GM18511 (cell line): Measurements from ENCODE around the gene RPL36AL.
A peak's percentile ranks its signal among the peaks of the same experiment; 100 is the strongest.
"Not testable (repeated sequence)": the region's sequence is repeated elsewhere in the genome, so short reads cannot be mapped to it uniquely, and the experiment has no call there.

Experiments used
- ATAC-seq: cut with Tn5 transposase; IDR thresholded peaks from one replicate; pipeline ENCODE4 v1.9.1; 2021; ENCODE audit warnings: mild to moderate bottlenecking, moderate library complexity; ENCODE audit not compliant: unreplicated experiment

The RPL36AL gene

DNA sequence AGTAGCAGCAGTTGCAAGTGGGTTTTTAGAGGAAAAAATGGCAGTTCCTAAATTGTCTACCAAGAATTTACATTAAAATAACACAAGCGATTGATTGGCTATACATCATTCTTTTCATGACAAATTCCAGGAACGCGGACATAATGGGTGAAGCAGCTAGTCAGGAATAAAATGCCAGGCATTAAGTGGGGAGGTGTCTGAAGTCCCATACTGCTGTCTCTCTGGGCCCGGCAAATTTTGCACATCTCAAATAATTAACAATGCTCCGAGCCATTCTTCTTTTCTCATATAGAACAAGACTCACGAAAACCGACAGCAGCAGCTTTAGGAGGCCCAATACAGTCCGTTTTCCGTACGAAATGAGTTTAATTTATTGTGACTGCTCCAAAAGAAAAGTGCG is 696 bp downstream of the RPL36AL start:
- ATAC-seq = no peak

DNA sequence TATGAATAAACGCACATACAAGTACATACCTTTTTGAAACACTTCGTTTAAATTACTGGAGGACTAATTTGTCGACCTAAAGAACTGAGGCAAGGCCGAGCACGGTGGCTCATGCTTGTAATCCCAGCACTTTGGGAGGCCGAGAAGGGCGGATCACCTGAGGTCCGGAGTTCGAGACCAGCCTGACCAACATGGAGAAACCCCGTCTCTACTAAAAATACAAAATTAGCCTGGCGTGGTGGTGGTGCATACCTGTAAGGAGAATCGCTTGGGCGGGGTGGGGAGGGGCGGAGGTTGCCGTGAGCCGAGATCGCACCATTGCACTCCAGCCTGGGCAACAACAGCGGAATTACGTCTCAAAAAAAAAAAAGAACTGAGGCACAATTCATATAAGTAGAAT is 1.2 kb downstream of the RPL36AL start:
- ATAC-seq = not testable (repeated sequence)

DNA sequence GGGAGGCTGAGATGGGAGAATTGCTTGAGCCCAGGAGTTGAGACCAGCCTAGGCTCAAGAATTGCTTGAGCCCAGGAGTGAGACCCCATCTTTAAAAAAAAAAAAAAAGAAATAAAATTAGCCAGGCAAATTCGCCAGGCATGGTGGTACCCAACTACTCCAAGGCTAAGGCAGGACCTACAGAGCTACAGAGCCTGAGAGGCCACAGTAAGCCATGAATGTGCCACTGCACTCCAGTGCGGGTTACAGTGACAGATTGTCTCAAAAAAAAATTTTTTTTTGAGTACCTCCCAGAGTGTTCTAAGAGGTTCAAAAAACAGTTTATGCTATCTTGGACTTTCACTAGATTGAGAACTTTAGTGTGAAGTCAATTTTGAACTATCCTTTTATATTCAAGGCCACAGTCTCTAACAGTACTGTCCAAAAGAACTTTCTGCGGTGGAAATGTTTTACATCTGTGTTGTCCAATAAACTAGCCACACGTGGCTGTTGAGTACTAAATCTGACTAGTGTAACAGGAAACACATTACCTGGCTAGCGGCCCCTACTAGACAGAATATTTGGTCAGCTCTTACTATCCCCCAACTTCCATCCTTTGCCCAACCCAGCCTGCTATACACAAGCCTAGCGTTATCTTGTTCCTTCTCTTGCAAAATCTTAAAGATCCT is 2.4 kb downstream of the RPL36AL start:
- ATAC-seq = no peak

DNA sequence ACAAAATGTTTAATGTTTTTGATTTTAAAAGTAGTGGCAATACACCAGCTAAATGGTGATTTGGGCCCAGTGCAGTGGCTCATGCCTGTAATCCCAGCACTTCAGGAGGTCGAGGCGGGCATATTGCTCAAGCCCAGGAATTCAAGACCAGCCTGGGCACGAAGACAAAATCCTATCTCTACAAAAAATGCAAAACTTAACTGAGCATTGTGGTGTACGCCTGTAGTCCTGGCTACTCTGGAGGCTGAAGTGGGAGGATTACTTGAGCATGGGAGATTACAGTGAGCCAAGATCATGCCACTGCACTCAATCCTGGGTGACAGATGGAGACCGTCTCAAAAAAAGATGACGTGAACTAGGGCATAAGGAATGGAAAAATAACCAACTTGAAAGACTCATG is 4.7 kb downstream of the RPL36AL start:
- ATAC-seq = no peak

DNA sequence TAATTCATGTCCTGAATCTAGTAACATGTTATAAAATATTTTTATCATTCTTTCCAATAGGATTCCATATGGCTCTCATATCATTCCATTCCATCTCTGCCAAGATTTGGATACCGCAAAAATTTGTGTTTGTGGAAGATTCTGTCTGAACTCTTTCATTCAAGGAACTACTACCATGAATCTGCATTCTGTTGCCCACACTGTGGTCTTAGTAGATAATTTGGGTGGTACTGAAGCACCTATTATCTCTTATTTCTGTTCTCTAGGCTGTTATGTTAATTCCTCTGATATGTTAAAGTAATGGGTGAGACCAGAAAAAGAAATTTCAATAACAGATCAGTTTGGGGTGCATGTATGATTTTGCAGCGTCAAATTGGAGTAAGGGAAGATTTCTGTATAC is 6.2 kb downstream of the RPL36AL start:
- ATAC-seq = no peak

DNA sequence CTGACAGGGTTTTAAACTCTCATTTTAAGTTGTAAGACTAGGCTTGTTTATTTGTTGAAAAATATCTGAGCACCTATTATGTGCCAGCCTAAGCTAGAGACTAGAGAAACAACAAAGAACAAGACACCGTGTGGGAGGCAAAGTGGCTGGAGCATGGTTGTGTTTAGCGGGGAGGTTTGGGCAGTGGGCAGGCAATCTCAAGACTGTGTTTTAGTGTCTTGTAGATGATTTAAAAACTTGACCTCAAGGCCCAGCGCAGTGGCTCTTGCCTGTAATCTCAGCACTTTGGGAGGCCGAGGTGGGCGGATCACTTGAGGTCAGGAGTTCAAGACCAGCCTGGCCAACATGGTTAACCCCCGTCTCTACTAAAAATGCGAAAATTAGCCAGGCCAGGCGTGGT is 7.8 kb downstream of the RPL36AL start:
- no peak for ATAC-seq

DNA sequence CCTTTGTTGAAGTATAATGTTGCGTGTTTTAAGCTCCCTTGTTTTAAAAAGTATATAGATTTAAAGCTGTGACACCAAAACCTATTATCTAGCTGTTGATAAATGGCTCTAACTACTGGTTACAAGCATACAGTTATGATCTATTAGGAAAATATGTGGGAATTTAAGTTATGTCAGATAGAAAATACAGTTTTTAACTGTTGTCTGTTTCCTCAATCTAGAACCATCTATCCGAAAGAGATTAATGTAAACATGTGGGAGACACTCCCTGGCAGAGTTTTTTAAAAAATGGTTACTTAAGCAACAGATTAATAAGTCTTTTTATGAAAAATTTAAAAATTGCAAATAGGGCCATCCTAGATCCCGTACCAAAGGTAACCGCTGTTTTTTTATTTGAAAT is 8.2 kb downstream of the RPL36AL start:
- no peak for ATAC-seq

DNA sequence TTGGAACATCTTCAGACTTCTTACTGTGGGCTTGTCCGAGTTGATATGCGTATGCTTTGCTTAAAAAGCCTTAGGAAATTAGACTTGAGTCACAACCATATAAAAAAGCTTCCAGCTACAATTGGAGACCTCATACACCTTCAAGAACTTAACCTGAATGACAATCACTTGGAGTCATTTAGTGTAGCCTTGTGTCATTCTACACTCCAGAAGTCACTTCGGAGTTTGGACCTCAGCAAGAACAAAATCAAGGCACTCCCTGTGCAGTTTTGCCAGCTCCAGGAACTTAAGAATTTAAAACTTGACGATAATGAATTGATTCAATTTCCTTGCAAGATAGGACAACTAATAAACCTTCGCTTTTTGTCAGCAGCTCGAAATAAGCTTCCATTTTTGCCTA is 12.8 kb downstream of the RPL36AL start:
- no peak for ATAC-seq

DNA sequence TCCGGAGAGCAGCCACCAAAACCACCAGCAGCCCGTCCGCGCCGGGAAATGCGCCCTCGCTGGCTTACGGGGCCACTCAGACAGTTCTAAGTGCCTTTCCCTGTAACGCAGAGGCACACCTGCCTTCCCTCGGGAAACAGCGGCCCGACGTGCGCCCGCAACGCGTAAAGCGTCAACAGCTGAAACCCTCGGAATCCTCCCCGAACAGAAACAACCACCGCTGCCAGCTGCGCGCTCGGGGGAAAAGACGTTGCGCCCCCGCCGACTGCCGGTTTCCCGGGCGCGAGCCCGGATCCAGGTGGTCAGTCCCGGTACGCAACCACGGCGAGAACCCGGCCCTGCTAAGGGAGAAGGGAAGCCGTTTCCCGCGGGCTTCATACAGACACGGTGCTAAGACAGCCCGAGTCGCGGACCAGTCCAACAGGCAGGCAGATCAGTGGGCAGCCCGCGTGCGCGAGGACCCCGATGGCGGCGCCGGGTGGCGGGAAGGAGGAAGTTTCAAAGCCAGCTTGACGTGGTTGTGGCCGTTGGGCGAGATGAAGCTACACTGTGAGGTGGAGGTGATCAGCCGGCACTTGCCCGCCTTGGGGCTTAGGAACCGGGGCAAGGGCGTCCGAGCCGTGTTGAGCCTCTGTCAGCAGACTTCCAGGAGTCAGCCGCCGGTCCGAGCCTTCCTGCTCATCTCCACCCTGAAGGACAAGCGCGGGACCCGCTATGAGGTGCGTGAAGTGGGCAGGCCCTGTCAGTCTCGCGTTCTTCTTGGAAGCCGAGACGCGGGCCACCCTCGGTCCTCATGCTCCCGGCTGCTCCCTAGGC is 21.7 kb downstream of the RPL36AL start, which contains the start of gene LRR1:
Gene LRR1, plus strand, starts transcription at position 456 of the 816 bp plus-strand sequence. Its CDS starts 81 bp downstream, at position 537.
- ATAC-seq = peak; percentile 52

DNA sequence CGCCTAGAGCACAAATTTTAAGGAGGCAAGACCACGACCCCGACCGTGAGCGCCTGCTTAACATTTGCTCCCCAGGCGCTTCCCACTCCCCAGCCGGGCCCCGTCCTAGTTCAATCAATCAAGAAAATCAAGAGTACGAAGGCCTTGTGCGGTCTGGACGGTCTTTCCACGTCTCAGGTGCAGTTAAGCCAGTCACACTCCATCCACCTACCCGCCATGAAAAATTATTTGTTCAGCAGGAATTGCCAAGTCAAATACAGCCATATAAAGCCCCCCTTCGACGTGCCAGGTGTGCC is 22.3 kb downstream of the RPL36AL start:
- ATAC-seq = peak; percentile 2

DNA sequence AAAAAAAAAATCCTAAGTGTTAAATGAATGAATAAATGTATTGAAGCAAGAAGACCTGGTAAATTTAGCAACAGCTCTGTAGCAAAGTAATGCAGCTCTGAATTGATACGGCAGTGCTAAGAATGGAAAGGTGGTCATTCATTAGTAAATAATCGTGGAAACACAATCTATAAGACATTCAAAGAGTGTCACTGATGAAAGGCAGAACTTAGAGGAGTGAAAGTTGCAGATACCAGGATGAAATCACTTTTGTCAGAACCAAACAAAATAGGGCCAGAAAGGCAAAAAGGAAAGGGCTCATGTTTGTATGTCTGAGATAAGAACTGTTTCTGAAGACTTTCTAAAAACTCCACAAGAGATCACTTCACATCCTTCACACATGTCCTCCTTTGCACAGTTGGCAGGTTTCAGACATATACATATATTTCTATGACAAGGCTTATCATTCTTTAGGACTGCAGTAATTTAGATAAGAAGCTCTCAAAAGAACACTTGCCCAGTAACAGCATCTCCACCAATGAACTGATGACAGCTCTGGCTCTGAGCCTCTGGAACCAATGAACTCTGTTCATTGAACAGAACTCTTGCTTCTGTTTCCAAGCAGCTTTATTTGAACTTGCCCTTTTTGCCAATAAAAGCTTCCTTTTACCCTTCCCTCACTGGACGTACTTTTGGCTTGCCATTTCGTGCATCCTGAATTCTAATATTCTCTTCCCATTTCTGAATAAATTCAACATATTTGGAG is 25.9 kb downstream of the RPL36AL start:
- peak; percentile 33 for ATAC-seq

DNA sequence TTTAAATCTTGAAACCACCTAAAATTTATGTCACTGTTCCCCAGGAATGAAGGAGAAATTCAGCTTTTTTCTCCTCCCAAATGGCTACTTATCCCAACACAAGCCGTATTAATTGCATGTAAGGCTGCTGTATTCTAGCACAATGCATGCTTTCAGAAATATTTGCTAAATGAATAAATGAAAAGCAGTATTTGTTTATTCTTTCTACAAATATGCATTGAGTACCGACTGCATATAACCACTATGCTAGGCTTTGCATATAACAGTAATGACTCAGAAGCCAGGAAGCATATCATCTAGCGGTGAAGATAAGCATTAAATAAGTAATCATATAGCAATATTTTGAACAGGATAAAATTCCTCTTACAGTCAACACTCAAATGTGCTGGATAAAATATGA is 27.4 kb downstream of the RPL36AL start:
- ATAC-seq = no peak

DNA sequence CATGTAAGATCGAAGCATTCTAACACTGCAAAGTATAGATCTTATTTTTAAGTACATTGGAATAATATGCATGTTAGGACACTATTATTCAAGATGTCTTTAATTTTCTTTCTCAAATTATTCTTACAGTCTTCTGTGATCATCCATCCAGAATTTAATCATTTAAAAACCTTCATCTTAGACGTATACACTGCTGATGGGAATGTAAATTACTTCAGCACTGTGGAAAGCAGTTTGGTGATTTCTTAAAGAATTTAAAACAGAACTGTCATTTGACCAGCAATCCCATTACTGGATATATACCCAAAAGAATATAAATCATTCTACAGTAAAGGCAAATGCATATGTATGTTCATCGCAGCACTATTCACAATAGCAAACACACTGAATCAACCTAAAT is 31.0 kb downstream of the RPL36AL start:
- no peak for ATAC-seq

DNA sequence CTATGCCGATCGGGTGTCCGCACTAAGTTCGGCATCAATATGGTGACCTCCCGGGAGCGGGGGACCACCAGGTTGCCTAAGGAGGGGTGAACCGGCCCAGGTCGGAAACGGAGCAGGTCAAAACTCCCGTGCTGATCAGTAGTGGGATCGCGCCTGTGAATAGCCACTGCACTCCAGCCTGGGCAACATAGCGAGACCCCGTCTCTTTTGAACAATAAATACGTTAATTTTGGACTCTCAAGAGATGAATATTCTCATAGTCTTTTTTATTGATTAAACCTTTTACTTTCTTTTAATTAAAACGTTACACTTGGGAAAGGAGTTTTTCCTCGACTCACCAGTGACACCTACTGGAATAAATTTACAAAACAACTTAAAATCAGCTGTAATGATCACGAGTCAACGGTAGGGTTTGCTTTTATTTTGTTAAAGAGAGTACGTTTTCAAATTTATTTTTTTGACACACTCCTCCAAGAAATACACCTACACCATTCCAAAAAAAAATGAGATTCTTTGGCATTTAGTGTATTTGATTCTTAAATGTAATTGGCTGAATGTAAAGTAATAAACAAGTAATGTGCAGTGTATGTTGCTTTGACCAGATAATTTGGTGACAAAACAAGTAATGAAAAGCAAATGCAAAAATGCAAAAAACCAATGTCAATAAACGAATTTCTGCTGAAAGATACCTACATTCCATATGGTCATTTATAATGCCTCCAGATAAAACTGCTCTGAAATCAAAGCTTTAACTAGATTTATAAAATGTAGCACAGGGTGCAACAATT is 33.6 kb downstream of the RPL36AL start:
- peak; percentile 31 for ATAC-seq

DNA sequence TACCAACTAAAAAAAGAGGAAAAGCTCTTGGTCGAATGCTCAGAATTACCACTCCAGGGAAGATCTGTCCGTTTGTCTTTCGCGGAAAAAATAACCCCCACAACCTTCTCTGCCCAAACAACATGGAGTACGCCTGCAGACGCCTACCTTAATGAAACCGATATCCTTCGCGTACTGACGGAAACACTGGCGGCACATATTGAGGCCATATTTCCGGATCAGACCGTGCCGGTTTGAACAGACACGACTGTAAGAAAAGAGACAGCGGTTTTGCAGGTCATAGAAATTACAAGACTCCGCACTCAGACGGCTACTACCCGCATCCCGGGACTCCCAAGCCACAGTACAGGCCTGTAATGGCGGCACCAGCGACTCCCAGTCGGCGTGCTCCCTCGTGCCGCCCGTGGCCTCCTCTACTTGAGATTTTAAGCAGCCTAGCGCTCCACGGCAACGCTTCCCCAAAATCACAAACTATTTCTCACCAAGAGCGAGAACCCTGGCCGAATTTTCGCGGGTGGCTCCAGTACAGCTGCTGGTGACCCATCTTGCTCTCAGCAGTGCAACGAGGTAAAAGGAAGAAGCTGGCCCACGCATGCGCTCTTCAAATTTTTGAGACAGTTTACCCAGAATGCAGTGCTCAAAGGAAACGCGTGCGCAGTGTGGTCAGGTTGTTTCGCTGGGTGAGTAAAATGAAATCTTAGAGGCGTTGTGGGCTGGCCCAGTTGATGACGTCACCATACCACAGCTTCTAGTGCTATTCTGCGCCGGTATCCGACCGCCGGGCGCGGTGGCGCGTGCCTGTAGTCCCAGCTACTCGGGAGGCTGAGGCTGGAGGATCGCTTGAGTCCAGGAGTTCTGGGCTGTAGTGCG is 34.4 kb downstream of the RPL36AL start, which contains the start of gene RPS29:
Gene RPS29, minus strand, starts transcription at position 578 of the 870 bp plus-strand sequence. Its CDS starts 34 bp downstream, at position 544.
- peak; percentile 86 for ATAC-seq

DNA sequence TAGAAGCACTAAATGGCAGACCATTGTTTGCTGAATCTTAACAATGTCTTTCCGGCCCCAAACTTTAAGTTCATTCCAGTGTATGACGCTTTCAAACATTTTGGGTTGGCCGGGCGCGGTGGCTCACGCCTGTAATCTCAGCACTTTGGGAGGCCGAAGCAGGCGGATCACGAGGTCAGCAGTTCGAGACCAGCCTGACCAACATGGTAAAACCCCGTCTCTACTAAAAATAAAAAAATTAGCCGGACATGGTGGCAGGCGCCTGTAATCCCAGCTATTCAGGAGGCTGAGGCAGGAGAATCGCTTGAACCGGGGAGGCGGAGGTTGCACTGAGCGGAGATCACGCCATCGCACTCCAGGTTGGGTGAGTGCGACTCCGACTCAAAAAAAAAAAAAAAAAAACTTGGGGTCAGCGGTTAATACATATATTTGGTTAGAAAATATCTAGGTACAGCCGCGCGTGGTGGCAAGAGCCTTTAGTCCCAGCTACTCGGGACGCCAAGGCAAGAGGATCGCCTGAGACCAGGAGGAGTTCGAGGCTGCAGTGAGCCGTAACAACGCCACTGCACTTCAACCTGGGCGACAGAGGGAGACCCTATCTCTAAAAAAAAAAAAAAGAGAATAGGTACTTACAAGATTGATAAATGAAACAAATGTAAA is 35.3 kb downstream of the RPL36AL start:
- not testable (repeated sequence) for ATAC-seq

DNA sequence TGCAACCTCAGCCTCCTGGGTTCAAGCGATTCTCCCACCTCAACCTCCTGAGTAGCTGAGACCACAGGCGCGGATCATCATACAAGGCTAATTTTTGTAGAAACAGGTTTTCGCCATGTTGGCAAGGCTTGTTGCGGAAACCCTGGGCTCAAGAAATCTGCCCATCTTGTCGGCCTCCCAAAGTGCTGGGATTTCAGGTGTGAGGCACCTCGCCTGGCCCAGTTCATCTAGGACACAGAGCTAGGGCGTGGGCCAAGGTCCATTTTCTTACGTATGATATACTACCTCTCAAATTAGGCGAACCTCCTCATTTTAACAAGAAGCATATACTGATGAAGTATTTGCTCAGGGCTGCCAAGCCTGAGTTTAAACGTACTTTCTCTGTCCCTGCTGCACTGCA is 36.4 kb downstream of the RPL36AL start:
- no peak for ATAC-seq

DNA sequence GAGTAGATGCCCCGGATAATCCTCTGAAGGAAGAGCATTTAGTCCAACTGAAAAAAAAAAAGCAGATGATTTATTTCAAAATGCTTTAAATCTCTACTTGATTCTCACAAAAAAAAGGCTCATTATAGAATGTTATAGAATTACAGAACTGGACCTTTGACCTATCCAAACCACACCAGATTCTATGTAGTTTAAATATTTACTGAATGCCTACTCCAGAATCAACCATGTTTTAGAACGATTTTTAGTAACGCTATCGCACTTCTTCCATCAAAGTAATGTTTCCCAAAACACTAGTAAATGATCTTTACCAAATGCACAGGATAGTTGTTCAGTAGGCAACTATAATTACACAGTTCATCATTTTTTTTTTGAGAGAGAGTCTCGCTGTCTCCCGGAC is 36.8 kb downstream of the RPL36AL start:
- ATAC-seq = no peak
